Panc1 (cell line): ENCODE measurements around the gene ZFAND3. TPM values are rescaled to one million over a fixed set of nuclear protein-coding genes. Genes with fewer than 3 reads are reported as not detected.

ENCODE experiments used
- ATAC-seq: fragments of 200-7000 bp; cut with Tn5 transposase; 2 replicates; pipeline ENCODE4 v1.9.1; 2020; ENCODE audit warnings: mild to moderate bottlenecking, moderate library complexity
- BruUV-seq: library from RNA; stranded (reverse); fragments of 400-500 nt; replicated peaks from 2 replicates; lab custom pipeline; 2021; lab: Mats Ljungman, UMichigan
- CTCF ChIA-PET: fragments of 300-600 bp; sonication (Branson Sonifier 250); formaldehyde crosslinking; loops from one replicate; lab custom pipeline; 2022; ENCODE audit warnings: antibody characterized with exemption; lab: Charles Lee
- POLR2A ChIA-PET: fragments of 300-600 bp; sonication (Branson Sonifier 250); formaldehyde crosslinking; loops from one replicate; lab custom pipeline; 2022; ENCODE audit warnings: antibody characterized with exemption; lab: Charles Lee
- DNase-seq: peaks from one replicate; pipeline ENCODE4 v3.0.0-alpha.2; 2010; ENCODE audit warnings: low read depth, low spot score
- H3K27ac ChIP-seq: 2 replicates; pipeline ENCODE4 v1.5.1; 2011; ENCODE audit warnings: mild to moderate bottlenecking, low read length, inconsistent platforms
- H3K27me3 ChIP-seq: fragments of 200-500 bp; sonication (Bioruptor generic); 2 replicates; pipeline ENCODE4 v1.6.0; 2014; ENCODE audit warnings: low read length, inconsistent platforms; ENCODE audit not compliant: control insufficient read depth, insufficient read depth
- H3K36me3 ChIP-seq: fragments of 200-500 bp; sonication (Bioruptor generic); 2 replicates; pipeline ENCODE4 v1.5.1; 2014; ENCODE audit warnings: inconsistent platforms, mild to moderate bottlenecking, low read length, moderate library complexity; ENCODE audit not compliant: control insufficient read depth, insufficient read depth
- H3K4me1 ChIP-seq: 2 replicates; pipeline ENCODE4 v1.5.1; 2011; ENCODE audit warnings: inconsistent platforms, mild to moderate bottlenecking, low read length, moderate library complexity; ENCODE audit not compliant: control insufficient read depth, insufficient read depth
- H3K4me3 ChIP-seq, 2 experiments: 2 replicates each; pipeline ENCODE4 v1.5.1; 2011 to 2012; ENCODE audit warnings: low read depth in 2 of 2, low read length in 2 of 2, mild to moderate bottlenecking in 2 of 2, inconsistent platforms in 1 of 2, moderate library complexity in 1 of 2
- H3K9me3 ChIP-seq: fragments of 200-500 bp; sonication (Bioruptor generic); 2 replicates; pipeline ENCODE4 v1.5.1; 2014; ENCODE audit warnings: low read depth, mild to moderate bottlenecking, inconsistent platforms, low read length, moderate library complexity; ENCODE audit not compliant: control insufficient read depth, insufficient read depth
- CTCF ChIP-seq: fragments of 450-650 bp; IDR thresholded peaks from 2 replicates; pipeline ENCODE4 v1.5.1; 2017; ENCODE audit warnings: mild to moderate bottlenecking
- POLR2AphosphoS5 ChIP-seq: IDR thresholded peaks from 2 replicates; pipeline ENCODE4 v1.6.1; 2012; ENCODE audit warnings: mild to moderate bottlenecking, low read depth, low read length, moderate library complexity
- REST ChIP-seq, 2 experiments: IDR thresholded peaks; 2 replicates each; pipeline ENCODE4 v1.6.1; 2011 to 2012; ENCODE audit warnings: low read depth in 2 of 2, control low read depth in 1 of 2, low read length in 1 of 2, mild to moderate bottlenecking in 1 of 2, moderate library complexity in 1 of 2; ENCODE audit not compliant: insufficient read depth in 1 of 2
- SIN3A ChIP-seq: IDR thresholded peaks from 2 replicates; pipeline ENCODE4 v1.6.1; 2012; ENCODE audit warnings: low read depth, mild to moderate bottlenecking, low read length, moderate library complexity, borderline replicate concordance; ENCODE audit not compliant: insufficient read depth
- TCF7L2 ChIP-seq: IDR thresholded peaks from 2 replicates; pipeline ENCODE4 v1.6.1; 2011; ENCODE audit warnings: mild to moderate bottlenecking, low read depth, low read length, inconsistent platforms
- in situ Hi-C: cut with HindIII; loops from 2 replicates; pipeline ENCODE4 v1.10.0; 2016; ENCODE audit warnings: low sequenced_read_pairs, low pct_unique_long_range_greater_than_20kb
- intact Hi-C: fragments of 100-400 bp; cut with micrococcal nuclease; formaldehyde crosslinking; loops from one replicate; pipeline ENCODE4 v1.10.0; 2022; ENCODE audit not compliant: unreplicated experiment
- total RNA-seq: library from RNA; stranded (reverse); gene quantifications from one replicate; pipeline ENCODE4 v1.2.1, GENCODE V29; 2021; ENCODE audit not compliant: unreplicated experiment

ZFAND3 gene
- total RNA-seq, 1 experiment from 2014 or later, result 95.9 TPM

- intact Hi-C loops (no loop called here), in situ Hi-C loops (no loop called here)
- ChIA-PET POLR2A (no interaction called here), CTCF (no interaction called here)
- Histone ChIP-seq H3K9me3 (no peaks in the 10 kb centered on the region), H3K27ac (no peak overlapping the region), H3K4me3 (no peak overlapping the region), H3K4me1 (no peaks in the 10 kb centered on the region), H3K36me3 (no peaks in the 10 kb centered on the region), H3K27me3 (no peaks in the 10 kb centered on the region)
- no peak for ATAC-seq
- no peak for TF ChIP-seq TCF7L2
- TF ChIP-seq REST (IDR thresholded peaks at IDR 0.05; ENCODE audit: insufficient read depth in 1 of 2, low read depth in 2 of 2, low read length in 1 of 2), result no peak
- TF ChIP-seq CTCF, result no peak
- no peak for TF ChIP-seq POLR2AphosphoS5
- TF ChIP-seq SIN3A, result no peak
- DNase-seq, result no peak
- BruUV-seq, result no TSS peak
Observed at GRCh38 chr6:38193481-38194281, 374.2 kb downstream of the ZFAND3 start.

GRCh38 chr6:38194282-38194572, 374.7 kb downstream of the ZFAND3 start:
- Histone ChIP-seq H3K4me1 (no peaks in the 10 kb centered on the region), H3K4me3 (no peak overlapping the region), H3K9me3 (no peaks in the 10 kb centered on the region), H3K27ac (no peak overlapping the region), H3K36me3 (no peaks in the 10 kb centered on the region), H3K27me3 (no peaks in the 10 kb centered on the region)
- no peak for TF ChIP-seq CTCF
- ChIA-PET POLR2A (no interaction called here), CTCF (no interaction called here)
- in situ Hi-C loops, result no loop called here
- DNase-seq (no peak), ATAC-seq (no peak)
- intact Hi-C loops, result no loop called here
- BruUV-seq, result no TSS peak
